Stimulated activated CD4-positive, alpha-beta T cell treated with anti-CD3 and anti-CD28 coated beads, Interleukin-4, amount 100 ng/mL, for 1 hour (primary cell): ENCODE measurements around the gene XIST.
A peak's percentile ranks its signal among the peaks of the same experiment; 100 is the strongest.
"Not testable (repeated sequence)": the region's sequence is repeated elsewhere in the genome, so short reads cannot be mapped to it uniquely, and the experiment has no call there.

Source experiments
- DNase-seq: peaks from one replicate; pipeline ENCODE4 v3.0.0-alpha.2; 2020

XIST gene

DNA sequence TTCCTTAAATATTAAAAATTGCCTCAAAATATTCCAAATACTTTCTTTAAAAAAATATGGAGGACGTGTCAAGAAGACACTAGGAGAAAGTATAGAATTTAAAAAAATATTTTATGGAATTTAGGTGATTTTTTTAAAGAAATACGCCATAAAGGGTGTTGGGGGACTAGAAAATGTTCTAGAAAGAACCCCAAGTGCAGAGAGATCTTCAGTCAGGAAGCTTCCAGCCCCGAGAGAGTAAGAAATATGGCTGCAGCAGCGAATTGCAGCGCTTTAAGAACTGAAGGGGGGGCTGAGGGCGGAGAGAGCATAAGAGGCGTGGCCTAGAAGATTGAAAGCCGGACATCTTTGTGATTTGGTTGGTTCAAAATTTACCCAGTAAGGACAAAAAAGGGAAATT is at the start of gene XIST:
XIST (minus strand) TSS at position 248 of the 400 bp plus-strand sequence.
- DNase-seq = no peak

GRCh38 chrX:73898315-73898714 is 45.8 kb upstream of the XIST start:
- DNase-seq = not testable (repeated sequence)

GRCh38 chrX:73892515-73893090 is 40.1 kb upstream of the XIST start:
- DNase-seq = not testable (repeated sequence)

DNA sequence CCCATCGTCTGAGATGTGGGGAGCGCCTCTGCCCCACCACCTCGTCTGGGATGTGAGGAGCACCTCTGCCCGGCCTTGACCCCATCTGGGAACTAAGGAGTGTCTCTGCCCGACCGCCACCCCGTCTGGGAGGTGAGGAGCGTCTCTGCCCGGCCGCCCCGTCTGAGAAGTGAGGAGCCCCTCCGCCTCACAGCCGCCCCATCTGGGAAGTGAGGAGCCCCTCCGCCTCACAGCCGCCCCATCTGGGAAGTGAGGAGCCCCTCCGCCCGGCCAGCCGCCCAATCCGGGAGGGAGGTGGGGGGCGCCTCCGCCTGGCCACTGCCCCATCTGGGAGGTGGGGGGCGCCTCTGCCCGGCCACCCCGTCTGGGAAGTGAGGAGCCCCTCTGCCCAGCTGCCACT is 29.7 kb upstream of the XIST start:
- DNase-seq = not testable (repeated sequence)

- no peak for DNase-seq
Observed at GRCh38 chrX:73877687-73878086, 25.2 kb upstream of the XIST start.

GRCh38 chrX:73876911-73877310 is 24.4 kb upstream of the XIST start:
- no peak for DNase-seq

DNA sequence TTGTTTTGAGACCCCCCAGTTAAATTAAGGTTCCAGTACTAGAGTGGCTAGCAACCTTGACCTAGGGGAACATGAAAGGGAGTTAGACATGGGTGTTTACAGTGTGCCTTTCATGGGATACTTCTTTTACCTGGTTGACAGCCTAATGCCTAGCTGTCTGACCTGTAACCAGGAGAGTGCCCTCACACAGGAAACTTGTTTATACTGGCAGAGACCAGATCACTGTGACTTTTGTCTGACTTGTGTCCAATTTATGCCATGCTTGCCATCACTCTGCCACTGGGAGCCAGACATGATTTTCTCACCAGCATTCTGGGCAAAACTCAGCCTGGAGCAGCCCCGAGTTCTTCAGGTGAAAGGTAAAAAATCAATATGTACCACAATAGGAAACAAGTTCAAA is 16.4 kb upstream of the XIST start:
- DNase-seq = no peak

GRCh38 chrX:73867144-73867543 is 14.6 kb upstream of the XIST start:
- no peak for DNase-seq

- DNase-seq = no peak
Observed at GRCh38 chrX:73863852-73864251, 11.3 kb upstream of the XIST start.

- DNase-seq = no peak
Observed at GRCh38 chrX:73863268-73863667, 10.8 kb upstream of the XIST start.

GRCh38 chrX:73859622-73860021 is 7.1 kb upstream of the XIST start:
- no peak for DNase-seq

DNA sequence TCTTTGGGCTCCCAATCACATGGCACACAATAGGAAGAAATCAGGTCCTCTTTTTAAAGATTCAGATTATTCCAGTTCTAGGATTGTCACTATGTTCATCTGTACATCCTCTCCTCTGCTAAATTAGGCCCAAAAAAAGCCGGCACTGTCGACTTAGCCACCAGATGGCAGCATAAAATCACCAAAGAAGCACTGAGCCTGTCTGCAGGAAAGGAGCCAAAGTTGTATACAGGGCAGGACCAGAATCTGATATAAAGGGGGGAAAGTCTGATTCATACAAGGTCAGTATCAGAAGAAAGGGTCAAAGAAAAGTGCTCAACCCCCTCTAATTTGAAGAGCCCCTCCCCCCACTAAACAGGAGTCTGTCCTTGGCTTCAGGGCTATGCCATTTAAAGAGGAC is 3.0 kb upstream of the XIST start:
- peak; percentile 42 for DNase-seq

DNA sequence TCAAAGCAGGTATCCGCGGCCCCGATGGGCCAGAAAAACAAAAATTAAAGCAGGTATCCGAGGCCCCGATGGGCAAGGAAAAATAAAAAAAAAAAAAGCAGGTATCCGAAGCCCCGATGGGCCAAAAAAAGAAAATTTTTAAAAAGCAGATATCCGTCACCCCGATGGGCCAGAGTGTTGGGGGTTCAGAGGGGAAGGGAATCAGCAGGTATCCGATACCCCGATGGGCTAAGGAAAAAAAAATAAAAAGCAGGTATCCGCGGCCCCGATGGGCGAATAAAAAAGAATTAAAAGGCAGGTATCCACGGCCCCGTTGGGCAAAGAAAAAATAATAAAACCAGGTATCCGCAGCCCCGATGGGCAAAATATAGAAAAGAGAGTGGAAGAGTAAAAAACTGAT is 492 bp downstream of the XIST start:
- no peak for DNase-seq

DNA sequence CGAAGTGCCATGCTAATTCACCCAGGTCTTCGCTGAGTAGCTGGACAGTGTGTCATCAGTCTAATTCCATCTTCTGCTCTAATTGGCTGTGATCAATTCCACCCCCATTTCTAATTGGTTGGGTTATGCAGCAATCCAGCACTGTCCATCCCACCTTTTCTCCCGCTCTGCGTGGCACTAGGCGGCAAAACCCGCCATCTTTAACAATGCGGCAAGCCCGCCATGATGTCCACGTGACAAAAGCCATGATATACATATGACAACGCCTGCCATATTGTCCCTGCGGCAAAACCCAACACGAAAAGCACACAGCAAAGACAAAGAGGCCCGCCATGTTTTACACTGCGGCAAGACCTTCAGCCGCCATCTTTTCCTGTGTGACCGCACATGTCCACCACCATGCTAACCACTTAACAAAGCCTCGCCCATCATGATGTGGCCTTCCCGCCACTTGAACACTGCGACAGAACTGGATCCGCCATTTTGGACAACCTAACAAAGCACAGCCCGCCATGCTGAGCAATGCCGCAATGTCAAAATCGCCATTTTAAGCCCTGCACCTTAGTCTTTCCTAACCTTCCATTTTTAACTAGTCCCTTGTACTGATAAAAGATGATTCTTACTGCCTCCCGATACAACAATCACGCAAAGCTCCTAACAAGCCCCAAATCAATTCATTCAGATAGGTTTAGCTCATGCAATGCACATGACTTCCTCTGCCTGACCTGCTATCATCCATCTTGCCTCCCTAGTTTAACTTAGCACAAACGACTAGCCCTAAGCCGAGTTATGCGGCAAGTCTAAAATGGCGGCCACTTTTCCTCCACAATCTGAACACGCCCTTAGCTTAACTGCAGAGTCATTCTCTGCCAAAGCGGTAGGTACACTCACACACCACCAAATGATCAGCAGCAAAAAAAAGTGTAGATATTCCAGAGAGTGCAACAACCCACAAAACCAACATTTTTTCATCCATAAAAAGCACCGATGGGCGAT is 1.2 kb downstream of the XIST start:
- DNase-seq = no peak

DNA sequence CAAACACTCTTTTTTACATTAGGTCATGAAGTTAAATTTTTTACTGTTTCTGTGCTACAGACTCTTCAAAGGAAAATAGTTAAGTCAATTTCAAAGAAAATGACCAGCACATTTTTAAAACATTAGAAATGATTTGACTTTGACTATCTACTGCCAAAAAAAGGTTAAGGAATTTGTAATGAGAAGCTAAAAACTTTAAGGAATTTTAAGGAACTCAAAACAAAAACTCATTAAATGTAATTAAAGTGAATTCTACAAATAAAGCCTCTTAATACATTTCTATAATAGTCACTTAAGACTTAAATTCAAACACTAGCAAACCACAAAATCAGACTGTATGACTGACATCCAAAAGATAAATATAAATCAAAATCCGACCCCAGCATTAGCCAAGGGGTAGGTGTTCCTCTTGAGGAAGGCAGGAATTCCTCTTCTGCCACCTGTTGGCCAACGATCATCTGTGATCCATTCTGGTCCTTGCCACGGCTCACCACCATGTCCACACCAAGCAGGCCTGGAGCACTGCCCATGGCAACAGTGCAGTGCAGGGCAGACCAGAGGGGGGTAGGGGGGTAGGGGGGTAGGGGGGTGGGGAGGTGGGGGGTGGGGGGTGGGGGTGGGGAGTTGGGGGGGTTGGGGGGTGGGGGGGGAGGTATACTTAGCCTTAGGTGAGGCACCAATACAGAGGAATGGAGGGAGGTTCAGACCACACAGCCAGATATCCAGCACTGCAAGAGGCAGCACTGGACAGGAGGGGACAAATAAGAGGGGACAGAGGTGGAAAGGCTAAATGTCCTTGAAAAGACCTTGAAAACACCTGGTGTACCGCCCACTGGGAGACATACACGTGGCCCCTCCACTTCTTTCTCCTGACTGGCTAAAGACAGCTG is 2.1 kb downstream of the XIST start:
- DNase-seq = no peak

GRCh38 chrX:73849073-73849472 is 3.4 kb downstream of the XIST start:
- no peak for DNase-seq

GRCh38 chrX:73847991-73848390 is 4.5 kb downstream of the XIST start:
- DNase-seq = no peak

GRCh38 chrX:73847100-73847499 is 5.4 kb downstream of the XIST start:
- DNase-seq = no peak

DNA sequence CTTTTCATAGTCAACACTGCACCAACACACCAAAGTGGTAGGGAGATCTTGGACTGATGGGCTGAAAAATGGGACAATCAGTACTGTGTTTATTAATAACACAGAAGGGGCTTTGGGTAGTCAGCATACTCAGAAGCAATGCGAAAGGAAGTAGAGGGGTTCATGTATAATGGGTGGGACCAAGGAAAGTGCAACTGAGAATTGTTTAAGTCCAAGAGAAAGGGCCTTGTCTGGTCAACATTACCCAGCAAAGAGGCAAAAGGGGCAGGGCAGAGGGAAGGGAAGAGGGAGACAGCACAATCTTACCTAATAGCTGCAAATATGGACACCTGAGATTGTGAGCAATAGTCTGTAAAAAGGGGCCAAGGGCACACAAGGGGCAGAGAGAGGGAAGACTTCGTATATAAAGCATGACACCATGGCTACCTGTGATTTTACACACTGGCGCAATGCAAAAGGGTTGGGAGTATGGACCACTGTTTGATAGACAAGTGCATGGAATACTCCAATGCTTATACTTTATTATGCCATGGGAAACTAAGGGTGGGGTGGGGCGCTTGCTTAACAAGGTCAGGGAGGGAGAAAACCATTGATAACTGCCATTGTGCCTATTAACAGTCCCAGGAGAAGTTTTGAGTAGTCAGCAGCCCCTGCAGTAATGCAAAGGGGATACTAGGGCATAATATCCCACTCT is 9.8 kb downstream of the XIST start:
- no peak for DNase-seq

DNA sequence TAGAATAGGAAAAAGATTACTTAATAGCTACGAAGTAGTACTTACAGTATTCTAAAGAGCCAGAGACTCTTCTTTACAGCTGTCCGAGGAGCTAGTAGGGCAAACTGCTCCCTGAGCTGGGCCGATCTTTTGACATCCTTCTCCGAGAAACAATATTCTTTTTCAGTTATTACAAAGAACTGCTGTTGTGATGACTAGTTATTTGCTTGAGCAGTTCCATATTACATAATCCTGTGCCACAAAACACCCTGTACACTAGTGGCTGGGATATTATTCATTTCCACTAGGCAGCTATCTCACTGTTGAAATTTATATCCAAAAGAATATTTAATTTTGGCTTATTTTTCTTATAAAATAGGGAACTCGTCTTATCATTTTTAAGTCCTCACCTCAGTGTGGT is 11.2 kb downstream of the XIST start:
- no peak for DNase-seq

GRCh38 chrX:73840120-73840924 is 12.2 kb downstream of the XIST start:
- no peak for DNase-seq

DNA sequence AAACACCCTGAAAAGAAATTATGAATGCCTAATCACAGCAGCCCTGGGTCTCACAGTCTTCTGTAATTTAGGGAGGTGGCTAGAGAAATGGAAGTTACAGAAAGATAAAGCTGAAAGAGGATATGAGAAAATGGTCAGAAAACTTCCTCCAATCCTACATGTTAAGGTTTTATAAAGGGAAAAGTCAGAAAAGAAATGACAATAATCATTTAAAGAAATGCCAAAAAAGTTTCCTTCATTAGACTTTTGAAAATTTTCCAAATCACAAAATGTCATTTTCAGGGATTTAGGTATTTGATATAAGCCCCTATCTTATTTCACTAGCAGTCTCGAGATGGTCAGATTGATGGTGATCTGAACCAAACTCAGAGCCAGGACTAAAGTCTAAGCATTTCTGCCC is 13.4 kb downstream of the XIST start:
- DNase-seq = no peak
